HEK293T (cell line): ENCODE measurements around the gene LCN15.

Source experiments
- BHLHE40 ChIP-seq: fragments of 450-650 bp; IDR thresholded peaks from 2 replicates; pipeline ENCODE4 v1.6.1; 2016; ENCODE audit warnings: mild to moderate bottlenecking, moderate library complexity, borderline replicate concordance
- FOXK2 ChIP-seq: fragments of 450-650 bp; IDR thresholded peaks from 2 replicates; pipeline ENCODE4 v1.6.1; 2016; ENCODE audit warnings: mild to moderate bottlenecking
- HDGF ChIP-seq: fragments of 450-650 bp; IDR thresholded peaks from 2 replicates; pipeline ENCODE4 v1.6.1; 2017; ENCODE audit warnings: antibody characterized with exemption, borderline replicate concordance
- L3MBTL2 ChIP-seq: fragments of 450-650 bp; conservative IDR thresholded peaks from 2 replicates; pipeline ENCODE4 v1.6.1; 2016; ENCODE audit warnings: mild to moderate bottlenecking
- PKNOX1 ChIP-seq: fragments of 450-650 bp; IDR thresholded peaks from 2 replicates; pipeline ENCODE4 v1.6.1; 2016
- SP1 ChIP-seq: fragments of 450-650 bp; IDR thresholded peaks from 2 replicates; pipeline ENCODE4 v1.6.1; 2017
- SUZ12 ChIP-seq: fragments of 450-650 bp; IDR thresholded peaks from 2 replicates; pipeline ENCODE4 v1.6.1; 2016; ENCODE audit warnings: mild to moderate bottlenecking
- TARDBP ChIP-seq: fragments of 450-650 bp; IDR thresholded peaks from 2 replicates; pipeline ENCODE4 v1.6.1; 2016
- ZNF384 ChIP-seq: fragments of 450-650 bp; IDR thresholded peaks from 2 replicates; pipeline ENCODE4 v1.6.1; 2016

GRCh38 chr9:136740491-136740890, 23.8 kb downstream of the LCN15 start:
- TF ChIP-seq PKNOX1 (no peak), L3MBTL2 (no peak), BHLHE40 (no peak), FOXK2 (no peak), TARDBP (no peak), SUZ12 (no peak), ZNF384 (no peak), HDGF (no peak), SP1 (no peak)
